ENCODE data around the gene CSRP1. TPM values are rescaled to one million over a fixed set of nuclear protein-coding genes. Genes with fewer than 3 reads are reported as not detected.

CSRP1 gene
- total and polyA plus RNA-seq, 9 of the 15 experiments (the other 6 are each of a cell fraction or from before 2014, with no cell fraction given): 6.8 to 39.4 (median 23.7) TPM

- no peak overlapping the region for H3K4me2 ChIP-seq (ENCODE audit: insufficient read depth, low read length)
- DNase-seq (ENCODE audit: extremely low read depth in 1 of 4, low spot score in 3 of 4) (no peak), ATAC-seq (no peak), FAIRE-seq (no peak)
- peaks cover 4% of the 10 kb centered on the region for H3K9me1 ChIP-seq (ENCODE audit: control insufficient read depth, insufficient read depth, low read length)
- intact Hi-C loops (cut with micrococcal nuclease): no loop called here
- H3K9ac ChIP-seq (ENCODE audit: insufficient read depth in 1 of 2, low read depth in 2 of 2, low read length in 2 of 2): no peak overlapping the region
- no peaks in the 10 kb centered on the region for H3K9me3 ChIP-seq (replicated peaks; ENCODE audit: control insufficient read depth, insufficient read depth, low read depth, low read length)
- peaks cover 0 to 3% of the 10 kb centered on the region in 2 experiments; a peak in 1 of 5 replicates for H3K27me3 ChIP-seq (ENCODE audit: control insufficient read depth in 2 of 2, insufficient read depth in 2 of 2, low read length in 2 of 2)
- no peaks in the 10 kb centered on the region for H3K36me3 ChIP-seq (ENCODE audit: control insufficient read depth, insufficient read depth, low read length)
- no peak overlapping the region for H2AFZ ChIP-seq (ENCODE audit: low read depth, low read length)
- in situ Hi-C loops (cut with MboI): no loop called here
- ChIA-PET CTCF (ENCODE audit: low intra/inter-chr PET ratio) (interaction anchor here (7.7 kb wide), 1 partner anchor 28 kb away, joined by 166 read pairs; no protein-coding TSS in a partner anchor), POLR2A (interaction anchor here (0.9 to 2.7 kb wide), 4 partner anchors 11 to 20 kb away, joined by 3 to 12 read pairs (median 4); no protein-coding TSS in a partner anchor)
- H4K20me1 ChIP-seq (replicated peaks; ENCODE audit: control insufficient read depth, insufficient read depth, low read length): no peaks in the 10 kb centered on the region; the same call in 1 of the 2 replicates
- no peak overlapping the region for H3K27ac ChIP-seq (ENCODE audit: extremely low read depth, low read depth, low read length)
- H3K4me3 ChIP-seq: no peak overlapping the region
- no TSS peak for BruUV-seq (replicated peaks)
- no peaks in the 10 kb centered on the region for H3K79me2 ChIP-seq (ENCODE audit: control insufficient read depth, insufficient read depth, low read length)
- 40% methylated on average over 4 of the region's 4 CpGs for WGBS (ENCODE audit: insufficient coverage, low coverage, missing lambda C conversion rate)
- peaks cover 12 to 23% of the 10 kb centered on the region in 2 experiments for H3K4me1 ChIP-seq (replicated peaks in 1 of 2; ENCODE audit: control insufficient read depth in 2 of 2, insufficient read depth in 2 of 2, low read length in 2 of 2)
- TF ChIP-seq, protein P1, sequence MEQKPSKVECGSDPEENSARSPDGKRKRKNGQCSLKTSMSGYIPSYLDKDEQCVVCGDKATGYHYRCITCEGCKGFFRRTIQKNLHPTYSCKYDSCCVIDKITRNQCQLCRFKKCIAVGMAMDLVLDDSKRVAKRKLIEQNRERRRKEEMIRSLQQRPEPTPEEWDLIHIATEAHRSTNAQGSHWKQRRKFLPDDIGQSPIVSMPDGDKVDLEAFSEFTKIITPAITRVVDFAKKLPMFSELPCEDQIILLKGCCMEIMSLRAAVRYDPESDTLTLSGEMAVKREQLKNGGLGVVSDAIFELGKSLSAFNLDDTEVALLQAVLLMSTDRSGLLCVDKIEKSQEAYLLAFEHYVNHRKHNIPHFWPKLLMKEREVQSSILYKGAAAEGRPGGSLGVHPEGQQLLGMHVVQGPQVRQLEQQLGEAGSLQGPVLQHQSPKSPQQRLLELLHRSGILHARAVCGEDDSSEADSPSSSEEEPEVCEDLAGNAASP (IDR thresholded peaks at IDR 0.05): no peak
- TF ChIP-seq MCM2 (IDR thresholded peaks at IDR 0.05; ENCODE audit: low read depth) (no peak), ZNF146 (CRISPR knock-in tag; IDR thresholded peaks at IDR 0.05; ENCODE audit: unreplicated experiment) (no peak), NEUROD1 (IDR thresholded peaks at IDR 0.05; ENCODE audit: borderline replicate concordance, low read depth, low read length, partially characterized antibody) (no peak), HDAC1 (IDR thresholded peaks at IDR 0.05) (no peak), NR2F6 (CRISPR knock-in tag; IDR thresholded peaks at IDR 0.05) (no peak), ERF (CRISPR knock-in tag; IDR thresholded peaks at IDR 0.05) (no peak), CHCHD3 (CRISPR knock-in tag; IDR thresholded peaks at IDR 0.05) (no peak), RBM39 (optimal IDR thresholded peaks at IDR 0.05; ENCODE audit: low read depth, low read length) (no peak), PTRF (tag; IDR thresholded peaks at IDR 0.05) (no peak), OTX1 (CRISPR knock-in tag; IDR thresholded peaks at IDR 0.05) (no peak), MLX (CRISPR knock-in tag; conservative IDR thresholded peaks at IDR 0.05) (no peak), ZNF444 (CRISPR knock-in tag; IDR thresholded peaks at IDR 0.05) (no peak), NFE2 (IDR thresholded peaks at IDR 0.05; ENCODE audit: low read depth) (no peak)
- TF ChIP-seq, protein P2, sequence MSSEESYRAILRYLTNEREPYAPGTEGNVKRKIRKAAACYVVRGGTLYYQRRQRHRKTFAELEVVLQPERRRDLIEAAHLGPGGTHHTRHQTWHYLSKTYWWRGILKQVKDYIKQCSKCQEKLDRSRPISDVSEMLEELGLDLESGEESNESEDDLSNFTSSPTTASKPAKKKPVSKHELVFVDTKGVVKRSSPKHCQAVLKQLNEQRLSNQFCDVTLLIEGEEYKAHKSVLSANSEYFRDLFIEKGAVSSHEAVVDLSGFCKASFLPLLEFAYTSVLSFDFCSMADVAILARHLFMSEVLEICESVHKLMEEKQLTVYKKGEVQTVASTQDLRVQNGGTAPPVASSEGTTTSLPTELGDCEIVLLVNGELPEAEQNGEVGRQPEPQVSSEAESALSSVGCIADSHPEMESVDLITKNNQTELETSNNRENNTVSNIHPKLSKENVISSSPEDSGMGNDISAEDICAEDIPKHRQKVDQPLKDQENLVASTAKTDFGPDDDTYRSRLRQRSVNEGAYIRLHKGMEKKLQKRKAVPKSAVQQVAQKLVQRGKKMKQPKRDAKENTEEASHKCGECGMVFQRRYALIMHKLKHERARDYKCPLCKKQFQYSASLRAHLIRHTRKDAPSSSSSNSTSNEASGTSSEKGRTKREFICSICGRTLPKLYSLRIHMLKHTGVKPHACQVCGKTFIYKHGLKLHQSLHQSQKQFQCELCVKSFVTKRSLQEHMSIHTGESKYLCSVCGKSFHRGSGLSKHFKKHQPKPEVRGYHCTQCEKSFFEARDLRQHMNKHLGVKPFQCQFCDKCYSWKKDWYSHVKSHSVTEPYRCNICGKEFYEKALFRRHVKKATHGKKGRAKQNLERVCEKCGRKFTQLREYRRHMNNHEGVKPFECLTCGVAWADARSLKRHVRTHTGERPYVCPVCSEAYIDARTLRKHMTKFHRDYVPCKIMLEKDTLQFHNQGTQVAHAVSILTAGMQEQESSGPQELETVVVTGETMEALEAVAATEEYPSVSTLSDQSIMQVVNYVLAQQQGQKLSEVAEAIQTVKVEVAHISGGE (CRISPR knock-in tag; IDR thresholded peaks at IDR 0.05): no peak
- TF ChIP-seq, protein P3, sequence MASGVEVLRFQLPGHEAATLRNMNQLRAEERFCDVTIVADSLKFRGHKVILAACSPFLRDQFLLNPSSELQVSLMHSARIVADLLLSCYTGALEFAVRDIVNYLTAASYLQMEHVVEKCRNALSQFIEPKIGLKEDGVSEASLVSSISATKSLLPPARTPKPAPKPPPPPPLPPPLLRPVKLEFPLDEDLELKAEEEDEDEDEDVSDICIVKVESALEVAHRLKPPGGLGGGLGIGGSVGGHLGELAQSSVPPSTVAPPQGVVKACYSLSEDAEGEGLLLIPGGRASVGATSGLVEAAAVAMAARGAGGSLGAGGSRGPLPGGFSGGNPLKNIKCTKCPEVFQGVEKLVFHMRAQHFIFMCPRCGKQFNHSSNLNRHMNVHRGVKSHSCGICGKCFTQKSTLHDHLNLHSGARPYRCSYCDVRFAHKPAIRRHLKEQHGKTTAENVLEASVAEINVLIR (CRISPR knock-in tag; IDR thresholded peaks at IDR 0.05): no peak
Observed at GRCh38 chr1:201485184-201485774, 21.6 kb downstream of the CSRP1 start.
